ENCODE measurements around the gene FOCAD.

Gene FOCAD

GRCh38 chr9:20784196-20784595 is 100.1 kb downstream of the FOCAD start:
- H3F3A ChIP-seq (ENCODE audit: low read depth), result peaks cover 3% of the 10 kb centered on the region; the same call in 1 of the 2 replicates
- no peak overlapping the region for H2AFZ ChIP-seq (ENCODE audit: low read length)
- H3K4me2 ChIP-seq (ENCODE audit: low read depth, low read length, poor library complexity, severe bottlenecking), result no peak overlapping the region
- H4K20me1 ChIP-seq (ENCODE audit: insufficient read depth, low read length, poor library complexity, severe bottlenecking), result no peaks in the 10 kb centered on the region
- H3K27me3 ChIP-seq (ENCODE audit: insufficient read depth, low read length, poor library complexity, severe bottlenecking), result no peaks in the 10 kb centered on the region
- H3K9me3 ChIP-seq (ENCODE audit: insufficient read depth, low read depth, low read length), result no peaks in the 10 kb centered on the region
- no peaks in the 10 kb centered on the region for H3K9me2 ChIP-seq (replicated peaks; ENCODE audit: low read depth, low read length)
- no peaks in the 10 kb centered on the region for H3K79me2 ChIP-seq (ENCODE audit: insufficient read depth, low read length)
- H3K4me1 ChIP-seq (ENCODE audit: insufficient read depth, low read length, poor library complexity, severe bottlenecking), result peaks cover 34% of the 10 kb centered on the region
- no peak overlapping the region for H3K9ac ChIP-seq (ENCODE audit: low read depth, low read length, poor library complexity, severe bottlenecking)
- no peak overlapping the region for H3K4me3 ChIP-seq (ENCODE audit: low read length, poor library complexity, severe bottlenecking)
- H3K36me3 ChIP-seq (ENCODE audit: insufficient read depth, low read length), result no peaks in the 10 kb centered on the region; the same call in 1 of the 2 replicates
- TF ChIP-seq EZH2phosphoT487 (IDR thresholded peaks at IDR 0.05; ENCODE audit: borderline replicate concordance), result no peak
- TF ChIP-seq, protein P1, sequence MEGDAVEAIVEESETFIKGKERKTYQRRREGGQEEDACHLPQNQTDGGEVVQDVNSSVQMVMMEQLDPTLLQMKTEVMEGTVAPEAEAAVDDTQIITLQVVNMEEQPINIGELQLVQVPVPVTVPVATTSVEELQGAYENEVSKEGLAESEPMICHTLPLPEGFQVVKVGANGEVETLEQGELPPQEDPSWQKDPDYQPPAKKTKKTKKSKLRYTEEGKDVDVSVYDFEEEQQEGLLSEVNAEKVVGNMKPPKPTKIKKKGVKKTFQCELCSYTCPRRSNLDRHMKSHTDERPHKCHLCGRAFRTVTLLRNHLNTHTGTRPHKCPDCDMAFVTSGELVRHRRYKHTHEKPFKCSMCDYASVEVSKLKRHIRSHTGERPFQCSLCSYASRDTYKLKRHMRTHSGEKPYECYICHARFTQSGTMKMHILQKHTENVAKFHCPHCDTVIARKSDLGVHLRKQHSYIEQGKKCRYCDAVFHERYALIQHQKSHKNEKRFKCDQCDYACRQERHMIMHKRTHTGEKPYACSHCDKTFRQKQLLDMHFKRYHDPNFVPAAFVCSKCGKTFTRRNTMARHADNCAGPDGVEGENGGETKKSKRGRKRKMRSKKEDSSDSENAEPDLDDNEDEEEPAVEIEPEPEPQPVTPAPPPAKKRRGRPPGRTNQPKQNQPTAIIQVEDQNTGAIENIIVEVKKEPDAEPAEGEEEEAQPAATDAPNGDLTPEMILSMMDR (conservative IDR thresholded peaks at IDR 0.05; ENCODE audit: low read length), result no peak

DNA sequence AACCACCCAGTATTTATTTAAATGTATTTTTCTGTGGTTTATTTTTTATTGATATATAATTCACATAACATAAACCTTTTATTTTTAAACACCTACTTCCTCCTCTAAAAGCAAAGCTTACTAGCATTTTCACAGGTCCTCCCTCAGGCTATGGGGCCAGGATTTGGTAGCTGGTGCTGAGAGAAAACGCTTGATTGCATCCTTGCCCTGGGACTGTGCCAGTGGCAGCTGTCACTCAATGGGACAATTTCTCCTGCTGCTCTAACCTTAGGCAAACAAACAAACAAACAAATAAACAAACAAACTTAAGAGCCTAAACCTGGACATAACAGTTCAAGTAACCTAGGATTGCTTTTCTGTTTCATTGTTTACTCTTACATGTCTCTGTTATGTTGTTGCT is 102.7 kb downstream of the FOCAD start:
- Histone ChIP-seq H3K36me3 (ENCODE audit: insufficient read depth, low read length) (peaks cover 5% of the 10 kb centered on the region; the same call in 1 of the 2 replicates), H2AFZ (ENCODE audit: low read length) (no peak overlapping the region), H3K9me2 (replicated peaks; ENCODE audit: low read depth, low read length) (no peaks in the 10 kb centered on the region), H3K4me2 (ENCODE audit: low read depth, low read length, poor library complexity, severe bottlenecking) (no peak overlapping the region), H3K4me1 (ENCODE audit: insufficient read depth, low read length, poor library complexity, severe bottlenecking) (peaks cover 23% of the 10 kb centered on the region), H3K9me3 (ENCODE audit: insufficient read depth, low read depth, low read length) (no peaks in the 10 kb centered on the region), H3K9ac (ENCODE audit: low read depth, low read length, poor library complexity, severe bottlenecking) (no peak overlapping the region), H4K20me1 (ENCODE audit: insufficient read depth, low read length, poor library complexity, severe bottlenecking) (no peaks in the 10 kb centered on the region), H3K27me3 (ENCODE audit: insufficient read depth, low read length, poor library complexity, severe bottlenecking) (no peaks in the 10 kb centered on the region), H3K79me2 (ENCODE audit: insufficient read depth, low read length) (no peaks in the 10 kb centered on the region), H3F3A (ENCODE audit: low read depth) (no peaks in the 10 kb centered on the region), H3K4me3 (ENCODE audit: low read length, poor library complexity, severe bottlenecking) (no peak overlapping the region)
- no peak for TF ChIP-seq EZH2phosphoT487 (IDR thresholded peaks at IDR 0.05; ENCODE audit: borderline replicate concordance)
- TF ChIP-seq, protein P1 (conservative IDR thresholded peaks at IDR 0.05; ENCODE audit: low read length), result no peak

GRCh38 chr9:20788526-20789451 is 104.7 kb downstream of the FOCAD start:
- H4K20me1 ChIP-seq (ENCODE audit: insufficient read depth, low read length, poor library complexity, severe bottlenecking), result no peaks in the 10 kb centered on the region
- no peak overlapping the region for H2AFZ ChIP-seq (ENCODE audit: low read length)
- no peak for TF ChIP-seq EZH2phosphoT487 (IDR thresholded peaks at IDR 0.05; ENCODE audit: borderline replicate concordance)
- TF ChIP-seq, protein P1 (conservative IDR thresholded peaks at IDR 0.05; ENCODE audit: low read length), result no peak
- H3K27me3 ChIP-seq (ENCODE audit: insufficient read depth, low read length, poor library complexity, severe bottlenecking), result no peaks in the 10 kb centered on the region
- no peak overlapping the region for H3K9ac ChIP-seq (ENCODE audit: low read depth, low read length, poor library complexity, severe bottlenecking)
- H3K36me3 ChIP-seq (ENCODE audit: insufficient read depth, low read length), result peaks cover 5% of the 10 kb centered on the region; the same call in 1 of the 2 replicates
- no peaks in the 10 kb centered on the region for H3F3A ChIP-seq (ENCODE audit: low read depth)
- peaks cover 17% of the 10 kb centered on the region for H3K4me1 ChIP-seq (ENCODE audit: insufficient read depth, low read length, poor library complexity, severe bottlenecking)
- no peaks in the 10 kb centered on the region for H3K79me2 ChIP-seq (ENCODE audit: insufficient read depth, low read length)
- no peaks in the 10 kb centered on the region for H3K9me2 ChIP-seq (replicated peaks; ENCODE audit: low read depth, low read length)
- H3K4me3 ChIP-seq (ENCODE audit: low read length, poor library complexity, severe bottlenecking), result no peak overlapping the region
- H3K9me3 ChIP-seq (ENCODE audit: insufficient read depth, low read depth, low read length), result no peaks in the 10 kb centered on the region
- no peak overlapping the region for H3K4me2 ChIP-seq (ENCODE audit: low read depth, low read length, poor library complexity, severe bottlenecking)
